SW 1271 (cell line): Measurements from ENCODE around the gene NEDD4L.
A peak's percentile ranks its signal among the peaks of the same experiment; 100 is the strongest.

Source experiments
- DNase-seq, 2 experiments: peaks; one replicate each; lab custom pipeline; 2025; lab: John Stamatoyannopoulos, UW

Gene NEDD4L

GRCh38 chr18:58211510-58211909 is 167.5 kb downstream of the NEDD4L start:
- DNase-seq = no peak

GRCh38 chr18:58212274-58212673 is 168.2 kb downstream of the NEDD4L start:
- no peak for DNase-seq

- DNase-seq = peak; percentile 40 to 69
Measured at GRCh38 chr18:58213440-58213839, 169.4 kb downstream of the NEDD4L start.

GRCh38 chr18:58215011-58215410 is 171.0 kb downstream of the NEDD4L start:
- DNase-seq = no peak

- peak in 1 of 2 experiments; percentile 34 for DNase-seq
Measured at GRCh38 chr18:58216071-58216481, 172.1 kb downstream of the NEDD4L start.

GRCh38 chr18:58217052-58217451 is 173.0 kb downstream of the NEDD4L start:
- DNase-seq = no peak

- DNase-seq = peak; percentile 79 to 91
Measured at GRCh38 chr18:58218117-58218516, 174.1 kb downstream of the NEDD4L start.

- peak; percentile 77 to 94 for DNase-seq
Measured at GRCh38 chr18:58221060-58221725, 177.2 kb downstream of the NEDD4L start.

GRCh38 chr18:58222432-58223125 is 178.6 kb downstream of the NEDD4L start:
- no peak for DNase-seq

- peak; percentile 19 to 70 for DNase-seq
Measured at GRCh38 chr18:58223717-58224424, 179.8 kb downstream of the NEDD4L start.

- no peak for DNase-seq
Measured at GRCh38 chr18:58224425-58224750, 180.4 kb downstream of the NEDD4L start.

- no peak for DNase-seq
Measured at GRCh38 chr18:58225101-58225500, 181.1 kb downstream of the NEDD4L start.

- DNase-seq = no peak
Measured at GRCh38 chr18:58226429-58226828, 182.4 kb downstream of the NEDD4L start.

- no peak for DNase-seq
Measured at GRCh38 chr18:58227361-58227930, 183.4 kb downstream of the NEDD4L start.

- no peak for DNase-seq
Measured at GRCh38 chr18:58228176-58228575, 184.2 kb downstream of the NEDD4L start.

- no peak for DNase-seq
Measured at GRCh38 chr18:58228762-58229161, 184.7 kb downstream of the NEDD4L start.

GRCh38 chr18:58229162-58229561 is 185.1 kb downstream of the NEDD4L start:
- no peak for DNase-seq

GRCh38 chr18:58230438-58231179 is 186.6 kb downstream of the NEDD4L start:
- no peak for DNase-seq

- DNase-seq = no peak
Measured at GRCh38 chr18:58231930-58232329, 187.9 kb downstream of the NEDD4L start.

GRCh38 chr18:58232668-58233067 is 188.6 kb downstream of the NEDD4L start:
- no peak for DNase-seq

- no peak for DNase-seq
Measured at GRCh38 chr18:58234359-58234741, 190.3 kb downstream of the NEDD4L start.

- no peak for DNase-seq
Measured at GRCh38 chr18:58235001-58235436, 191.0 kb downstream of the NEDD4L start.
